Adrenal gland (tissue), 5 donors: ENCODE data around the gene CIBAR2.

Source experiments
- POLR2A ChIP-seq, 2 donors: fragments of 450-650 bp; IDR thresholded peaks; one replicate each; pipeline ENCODE4 v1.6.1; 2017; ENCODE audit warnings: antibody characterized with exemption in 2 of 2, mild to moderate bottlenecking in 2 of 2, moderate library complexity in 1 of 2
- TF ChIP-seq, protein P1 (sequence below), 6 experiments: fragments of 450-650 bp in 4 of 6; fragments of 200-600 bp in 2 of 6; sonication (generic) in 1 of 6; IDR thresholded peaks; 1 replicate in 5 of 6; 2 replicates in 1 of 6; pipeline versions ENCODE4 v1.5.1 to v1.8.0; 2016 to 2021; ENCODE audit warnings: antibody characterized with exemption in 6 of 6, mild to moderate bottlenecking in 2 of 6, moderate library complexity in 1 of 6
- donor health status: DM: no; HTN: no; CAD: no.

DNA sequence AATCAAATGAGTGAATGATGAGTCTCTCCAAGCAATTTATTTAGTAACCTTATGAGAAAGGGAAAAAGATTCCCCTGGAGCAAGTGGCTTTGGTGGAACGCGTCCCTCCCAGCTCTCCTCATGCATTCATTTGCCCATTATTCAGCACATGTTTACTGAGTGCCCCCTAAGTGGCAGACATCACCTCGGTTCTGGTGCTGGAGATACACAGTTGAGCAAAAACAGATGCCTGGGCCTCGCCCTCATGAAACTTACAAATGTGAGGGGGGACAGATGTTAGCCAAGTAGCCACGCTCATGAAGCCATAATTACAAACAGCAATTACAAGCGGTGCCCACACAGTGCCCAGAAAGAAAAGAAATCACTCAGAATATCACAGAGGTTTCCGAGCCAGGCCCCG is 45.1 kb upstream of the CIBAR2 start:
- no peak for TF ChIP-seq POLR2A (IDR thresholded peaks at IDR 0.05)
- TF ChIP-seq, protein P1, sequence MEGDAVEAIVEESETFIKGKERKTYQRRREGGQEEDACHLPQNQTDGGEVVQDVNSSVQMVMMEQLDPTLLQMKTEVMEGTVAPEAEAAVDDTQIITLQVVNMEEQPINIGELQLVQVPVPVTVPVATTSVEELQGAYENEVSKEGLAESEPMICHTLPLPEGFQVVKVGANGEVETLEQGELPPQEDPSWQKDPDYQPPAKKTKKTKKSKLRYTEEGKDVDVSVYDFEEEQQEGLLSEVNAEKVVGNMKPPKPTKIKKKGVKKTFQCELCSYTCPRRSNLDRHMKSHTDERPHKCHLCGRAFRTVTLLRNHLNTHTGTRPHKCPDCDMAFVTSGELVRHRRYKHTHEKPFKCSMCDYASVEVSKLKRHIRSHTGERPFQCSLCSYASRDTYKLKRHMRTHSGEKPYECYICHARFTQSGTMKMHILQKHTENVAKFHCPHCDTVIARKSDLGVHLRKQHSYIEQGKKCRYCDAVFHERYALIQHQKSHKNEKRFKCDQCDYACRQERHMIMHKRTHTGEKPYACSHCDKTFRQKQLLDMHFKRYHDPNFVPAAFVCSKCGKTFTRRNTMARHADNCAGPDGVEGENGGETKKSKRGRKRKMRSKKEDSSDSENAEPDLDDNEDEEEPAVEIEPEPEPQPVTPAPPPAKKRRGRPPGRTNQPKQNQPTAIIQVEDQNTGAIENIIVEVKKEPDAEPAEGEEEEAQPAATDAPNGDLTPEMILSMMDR (IDR thresholded peaks at IDR 0.05) = no peak
